ENCODE measurements around the gene BST2.

The BST2 gene

GRCh38 chr19:17405250-17406045 lies at the start of gene BST2:
Gene BST2 (minus strand): TSS chr19:17405630. CDS start chr19:17405575, 55 bp downstream.
- FAIRE-seq = no peak

- FAIRE-seq = no peak
Observed at GRCh38 chr19:17454576-17455071, 49.2 kb upstream of the BST2 start.

GRCh38 chr19:17451820-17452219 lies 46.4 kb upstream of the BST2 start:
- FAIRE-seq = no peak

GRCh38 chr19:17450264-17451075 lies 45.0 kb upstream of the BST2 start:
- no peak for FAIRE-seq

GRCh38 chr19:17448131-17448967 lies 42.9 kb upstream of the BST2 start, which contains the start of gene TMEM221:
Gene TMEM221 (minus strand): TSS chr19:17448668. CDS start chr19:17448462, 206 bp downstream.
- no peak for FAIRE-seq

GRCh38 chr19:17447704-17448130 lies 42.3 kb upstream of the BST2 start:
- no peak for FAIRE-seq

GRCh38 chr19:17445526-17446165 lies 40.2 kb upstream of the BST2 start:
- FAIRE-seq = no peak

GRCh38 chr19:17441241-17442021 lies 36.0 kb upstream of the BST2 start:
- no peak for FAIRE-seq

- no peak for FAIRE-seq
Observed at GRCh38 chr19:17436874-17437267, 31.4 kb upstream of the BST2 start.

GRCh38 chr19:17436094-17436873 lies 30.9 kb upstream of the BST2 start:
- no peak for FAIRE-seq

- no peak for FAIRE-seq
Observed at GRCh38 chr19:17435218-17435617, 29.8 kb upstream of the BST2 start.

- no peak for FAIRE-seq
Observed at GRCh38 chr19:17431417-17431816, 26.0 kb upstream of the BST2 start.

- FAIRE-seq = no peak
Observed at GRCh38 chr19:17429641-17430113, 24.2 kb upstream of the BST2 start.

GRCh38 chr19:17424743-17425365 lies 19.4 kb upstream of the BST2 start:
- no peak for FAIRE-seq

GRCh38 chr19:17423429-17424208 lies 18.2 kb upstream of the BST2 start:
- FAIRE-seq = no peak

- FAIRE-seq = no peak
Observed at GRCh38 chr19:17421942-17422341, 16.5 kb upstream of the BST2 start.

GRCh38 chr19:17420475-17420924 lies 15.1 kb upstream of the BST2 start:
- FAIRE-seq = no peak

GRCh38 chr19:17419621-17420474 lies 14.4 kb upstream of the BST2 start, which contains the start of gene MVB12A:
Gene MVB12A (plus strand): TSS chr19:17420047. CDS start chr19:17420136, 89 bp downstream.
- peak; percentile 78 for FAIRE-seq
